Peyer's patch (tissue), 4 donors: ENCODE data around the gene GIGYF2. TPM values are rescaled to one million over a fixed set of nuclear protein-coding genes. Genes with fewer than 3 reads are reported as not detected.

Experiments used
- DNase-seq, 3 donors: peaks; one replicate each; pipeline ENCODE4 v3.0.0-alpha.2; 2017 to 2019
- H3K27ac ChIP-seq, 4 donors: fragments of 200-600 bp; sonication (generic); one replicate each; pipeline ENCODE4 v1.5.1; 2016 to 2019
- H3K27me3 ChIP-seq, 2 donors: fragments of 200-600 bp; sonication (generic); one replicate each; pipeline ENCODE4 v1.5.1; 2019
- H3K36me3 ChIP-seq, 3 donors: fragments of 200-600 bp; sonication (generic); one replicate each; pipeline ENCODE4 v1.5.1; 2016 to 2019
- H3K4me1 ChIP-seq, 4 donors: fragments of 200-600 bp; sonication (generic); one replicate each; pipeline ENCODE4 v1.5.1; 2016 to 2019
- H3K4me3 ChIP-seq, 4 donors: fragments of 200-600 bp; sonication (generic); 1 replicate in 3 of 4; 2 replicates in 1 of 4; pipeline ENCODE4 v1.5.1; 2016 to 2019; ENCODE audit warnings: mild to moderate bottlenecking in 1 of 4
- H3K9me3 ChIP-seq, 4 donors: fragments of 200-600 bp; sonication (generic); one replicate each; pipeline ENCODE4 v1.5.1; 2016 to 2019; ENCODE audit warnings: mild to moderate bottlenecking in 1 of 4
- POLR2A ChIP-seq, 2 donors: fragments of 450-650 bp; IDR thresholded peaks; one replicate each; pipeline ENCODE4 v1.5.1; 2017; ENCODE audit warnings: antibody characterized with exemption in 2 of 2, mild to moderate bottlenecking in 2 of 2, moderate library complexity in 2 of 2
- total RNA-seq, 4 donors: library from RNA; depleted of rRNA; stranded (reverse); fragments of >200 nt; gene quantifications; one replicate each; pipeline ENCODE4 v1.1.0, GENCODE V29; 2016
- TF ChIP-seq, protein P1 (sequence below), 6 experiments: fragments of 450-650 bp in 4 of 6; fragments of 200-600 bp in 2 of 6; sonication (generic) in 1 of 6; IDR thresholded peaks; one replicate each; pipeline ENCODE4 v1.5.1; 2017 to 2019; ENCODE audit warnings: antibody characterized with exemption in 6 of 6, mild to moderate bottlenecking in 3 of 6, moderate library complexity in 1 of 6

GIGYF2 gene, protein sequence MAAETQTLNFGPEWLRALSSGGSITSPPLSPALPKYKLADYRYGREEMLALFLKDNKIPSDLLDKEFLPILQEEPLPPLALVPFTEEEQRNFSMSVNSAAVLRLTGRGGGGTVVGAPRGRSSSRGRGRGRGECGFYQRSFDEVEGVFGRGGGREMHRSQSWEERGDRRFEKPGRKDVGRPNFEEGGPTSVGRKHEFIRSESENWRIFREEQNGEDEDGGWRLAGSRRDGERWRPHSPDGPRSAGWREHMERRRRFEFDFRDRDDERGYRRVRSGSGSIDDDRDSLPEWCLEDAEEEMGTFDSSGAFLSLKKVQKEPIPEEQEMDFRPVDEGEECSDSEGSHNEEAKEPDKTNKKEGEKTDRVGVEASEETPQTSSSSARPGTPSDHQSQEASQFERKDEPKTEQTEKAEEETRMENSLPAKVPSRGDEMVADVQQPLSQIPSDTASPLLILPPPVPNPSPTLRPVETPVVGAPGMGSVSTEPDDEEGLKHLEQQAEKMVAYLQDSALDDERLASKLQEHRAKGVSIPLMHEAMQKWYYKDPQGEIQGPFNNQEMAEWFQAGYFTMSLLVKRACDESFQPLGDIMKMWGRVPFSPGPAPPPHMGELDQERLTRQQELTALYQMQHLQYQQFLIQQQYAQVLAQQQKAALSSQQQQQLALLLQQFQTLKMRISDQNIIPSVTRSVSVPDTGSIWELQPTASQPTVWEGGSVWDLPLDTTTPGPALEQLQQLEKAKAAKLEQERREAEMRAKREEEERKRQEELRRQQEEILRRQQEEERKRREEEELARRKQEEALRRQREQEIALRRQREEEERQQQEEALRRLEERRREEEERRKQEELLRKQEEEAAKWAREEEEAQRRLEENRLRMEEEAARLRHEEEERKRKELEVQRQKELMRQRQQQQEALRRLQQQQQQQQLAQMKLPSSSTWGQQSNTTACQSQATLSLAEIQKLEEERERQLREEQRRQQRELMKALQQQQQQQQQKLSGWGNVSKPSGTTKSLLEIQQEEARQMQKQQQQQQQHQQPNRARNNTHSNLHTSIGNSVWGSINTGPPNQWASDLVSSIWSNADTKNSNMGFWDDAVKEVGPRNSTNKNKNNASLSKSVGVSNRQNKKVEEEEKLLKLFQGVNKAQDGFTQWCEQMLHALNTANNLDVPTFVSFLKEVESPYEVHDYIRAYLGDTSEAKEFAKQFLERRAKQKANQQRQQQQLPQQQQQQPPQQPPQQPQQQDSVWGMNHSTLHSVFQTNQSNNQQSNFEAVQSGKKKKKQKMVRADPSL (N-terminal part only)
- 100 to 1,000 TPM in 1 of 4 donors, 10 to 100 TPM in 3; 82.5 to 126 (median 90.1) TPM for total RNA-seq

GRCh38 chr2:232697059-232697806 lies at the start of gene GIGYF2:
TSS of gene GIGYF2 (plus strand) at chr2:232697331. CDS start at chr2:232735198, 37,867 bp downstream.
- H3K27me3 ChIP-seq = no peaks in the 10 kb centered on the region

GRCh38 chr2:232649033-232649432 lies 48.1 kb upstream of the GIGYF2 start:
- no peak for DNase-seq
- no peak overlapping the region for H3K4me3 ChIP-seq
- H3K27me3 ChIP-seq = no peaks in the 10 kb centered on the region
- H3K36me3 ChIP-seq = no peaks in the 10 kb centered on the region
- no peaks in the 10 kb centered on the region for H3K4me1 ChIP-seq
- no peak overlapping the region for H3K27ac ChIP-seq
- TF ChIP-seq, protein P1, sequence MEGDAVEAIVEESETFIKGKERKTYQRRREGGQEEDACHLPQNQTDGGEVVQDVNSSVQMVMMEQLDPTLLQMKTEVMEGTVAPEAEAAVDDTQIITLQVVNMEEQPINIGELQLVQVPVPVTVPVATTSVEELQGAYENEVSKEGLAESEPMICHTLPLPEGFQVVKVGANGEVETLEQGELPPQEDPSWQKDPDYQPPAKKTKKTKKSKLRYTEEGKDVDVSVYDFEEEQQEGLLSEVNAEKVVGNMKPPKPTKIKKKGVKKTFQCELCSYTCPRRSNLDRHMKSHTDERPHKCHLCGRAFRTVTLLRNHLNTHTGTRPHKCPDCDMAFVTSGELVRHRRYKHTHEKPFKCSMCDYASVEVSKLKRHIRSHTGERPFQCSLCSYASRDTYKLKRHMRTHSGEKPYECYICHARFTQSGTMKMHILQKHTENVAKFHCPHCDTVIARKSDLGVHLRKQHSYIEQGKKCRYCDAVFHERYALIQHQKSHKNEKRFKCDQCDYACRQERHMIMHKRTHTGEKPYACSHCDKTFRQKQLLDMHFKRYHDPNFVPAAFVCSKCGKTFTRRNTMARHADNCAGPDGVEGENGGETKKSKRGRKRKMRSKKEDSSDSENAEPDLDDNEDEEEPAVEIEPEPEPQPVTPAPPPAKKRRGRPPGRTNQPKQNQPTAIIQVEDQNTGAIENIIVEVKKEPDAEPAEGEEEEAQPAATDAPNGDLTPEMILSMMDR (IDR thresholded peaks at IDR 0.05) = no peak
- TF ChIP-seq POLR2A (IDR thresholded peaks at IDR 0.05) = no peak
- H3K9me3 ChIP-seq = no peaks in the 10 kb centered on the region

More at GRCh38 chr2:232697059-232697806, at the start of gene GIGYF2:
- Histone ChIP-seq H3K4me1 (peaks cover 4 to 15% (median 9%) of the 10 kb centered on the region in 4 donors), H3K9me3 (no peaks in the 10 kb centered on the region), H3K36me3 (peaks cover 0 to 2% (median 0%) of the 10 kb centered on the region in 3 donors), H3K4me3 (peak within 1 kb of the TSS; percentile 73 to 100 (median 95)), H3K27ac (peak within 1 kb of the TSS; percentile 84 to 99 (median 92))
- peak; percentile 93 to 99 (median 97) for DNase-seq
- TF ChIP-seq, protein P1 (IDR thresholded peaks at IDR 0.05) = peak in 1 of 6 experiments; percentile 20
- TF ChIP-seq POLR2A (IDR thresholded peaks at IDR 0.05) = peak in 1 of 2 donors; percentile 34

DNA sequence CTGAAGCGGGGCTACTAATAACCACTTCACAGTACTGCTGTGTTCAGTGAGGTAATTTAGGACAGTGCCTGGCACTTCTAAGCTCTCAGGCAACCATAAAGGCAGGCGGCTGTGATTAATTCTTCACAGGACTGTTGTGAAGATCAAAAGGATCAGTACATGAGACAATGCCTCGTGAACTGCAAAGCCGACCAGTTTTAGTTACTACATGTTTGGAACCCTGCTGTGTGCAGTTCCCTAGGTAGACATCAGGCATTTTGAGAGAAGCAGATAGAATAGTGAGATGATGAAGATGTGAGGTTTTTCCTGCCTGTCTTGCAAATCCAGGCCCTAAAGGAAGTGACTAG lies 44.7 kb upstream of the GIGYF2 start:
- Histone ChIP-seq H3K4me1 (no peaks in the 10 kb centered on the region), H3K27me3 (no peaks in the 10 kb centered on the region), H3K36me3 (no peaks in the 10 kb centered on the region), H3K4me3 (no peak overlapping the region), H3K9me3 (no peaks in the 10 kb centered on the region), H3K27ac (no peak overlapping the region)
- TF ChIP-seq, protein P1 (IDR thresholded peaks at IDR 0.05) = no peak
- no peak for TF ChIP-seq POLR2A (IDR thresholded peaks at IDR 0.05)
- no peak for DNase-seq

GRCh38 chr2:232653441-232653840 lies 43.7 kb upstream of the GIGYF2 start:
- TF ChIP-seq POLR2A (IDR thresholded peaks at IDR 0.05) = no peak
- TF ChIP-seq, protein P1 (IDR thresholded peaks at IDR 0.05) = no peak
- no peak overlapping the region for H3K4me3 ChIP-seq
- H3K27ac ChIP-seq = no peak overlapping the region
- H3K36me3 ChIP-seq = no peaks in the 10 kb centered on the region
- H3K9me3 ChIP-seq = no peaks in the 10 kb centered on the region
- H3K27me3 ChIP-seq = no peaks in the 10 kb centered on the region
- DNase-seq = no peak
- no peaks in the 10 kb centered on the region for H3K4me1 ChIP-seq
